B cell (primary cell): ENCODE measurements around the gene HEXIM1.

Source experiments
- EZH2 ChIP-seq: IDR thresholded peaks from 2 replicates; pipeline ENCODE4 v1.6.1; 2012; ENCODE audit warnings: borderline replicate concordance, low read depth, mild to moderate bottlenecking, moderate library complexity, low read length; ENCODE audit not compliant: insufficient read depth, poor library complexity, severe bottlenecking
- TF ChIP-seq, protein P1 (sequence below): fragments of 200-600 bp; IDR thresholded peaks from one replicate; pipeline ENCODE4 v1.8.0; 2022; ENCODE audit warnings: antibody characterized with exemption, mild to moderate bottlenecking

DNA sequence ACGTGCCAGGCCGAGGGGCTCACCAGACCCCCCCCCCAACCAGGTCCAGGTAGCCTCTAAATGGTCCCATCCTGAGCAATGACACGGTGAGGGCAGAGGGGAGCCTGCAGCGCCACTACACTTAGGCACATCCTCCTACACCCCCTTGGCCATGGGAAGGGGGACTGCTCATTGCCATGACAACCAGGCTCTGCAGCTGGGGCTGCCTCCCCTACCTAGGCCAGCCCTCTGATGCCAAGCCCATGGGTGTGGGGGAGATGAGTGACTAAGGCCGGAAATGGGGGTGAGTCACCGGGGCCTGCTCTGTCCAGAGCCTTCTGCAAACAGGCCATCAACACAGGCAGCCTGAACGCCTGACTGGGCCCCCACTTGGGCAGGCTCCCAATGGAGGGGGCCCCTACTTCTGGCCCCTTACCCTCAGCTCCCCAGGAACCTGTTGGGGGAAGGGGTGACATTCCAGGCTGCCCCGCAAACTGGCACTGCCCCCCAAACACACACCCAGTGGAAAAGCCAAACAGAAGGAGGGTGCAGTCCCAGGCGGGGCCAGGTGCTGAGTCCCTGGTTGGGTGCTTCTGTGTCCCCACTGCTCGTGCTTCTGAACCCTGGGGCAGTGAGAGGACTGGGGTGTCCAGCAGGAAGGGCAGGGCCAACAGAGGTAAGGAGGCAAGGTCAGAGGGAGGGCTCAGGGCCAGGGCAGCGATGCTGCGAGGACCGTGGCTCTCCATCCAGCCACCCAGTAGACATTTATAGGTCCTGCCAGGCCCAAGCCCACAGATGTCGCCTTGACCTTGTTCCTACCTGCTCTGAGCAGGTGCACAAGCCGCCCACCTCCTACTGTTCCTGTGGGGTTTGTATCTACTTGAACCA is 24.1 kb upstream of the HEXIM1 start:
- TF ChIP-seq, protein P1, sequence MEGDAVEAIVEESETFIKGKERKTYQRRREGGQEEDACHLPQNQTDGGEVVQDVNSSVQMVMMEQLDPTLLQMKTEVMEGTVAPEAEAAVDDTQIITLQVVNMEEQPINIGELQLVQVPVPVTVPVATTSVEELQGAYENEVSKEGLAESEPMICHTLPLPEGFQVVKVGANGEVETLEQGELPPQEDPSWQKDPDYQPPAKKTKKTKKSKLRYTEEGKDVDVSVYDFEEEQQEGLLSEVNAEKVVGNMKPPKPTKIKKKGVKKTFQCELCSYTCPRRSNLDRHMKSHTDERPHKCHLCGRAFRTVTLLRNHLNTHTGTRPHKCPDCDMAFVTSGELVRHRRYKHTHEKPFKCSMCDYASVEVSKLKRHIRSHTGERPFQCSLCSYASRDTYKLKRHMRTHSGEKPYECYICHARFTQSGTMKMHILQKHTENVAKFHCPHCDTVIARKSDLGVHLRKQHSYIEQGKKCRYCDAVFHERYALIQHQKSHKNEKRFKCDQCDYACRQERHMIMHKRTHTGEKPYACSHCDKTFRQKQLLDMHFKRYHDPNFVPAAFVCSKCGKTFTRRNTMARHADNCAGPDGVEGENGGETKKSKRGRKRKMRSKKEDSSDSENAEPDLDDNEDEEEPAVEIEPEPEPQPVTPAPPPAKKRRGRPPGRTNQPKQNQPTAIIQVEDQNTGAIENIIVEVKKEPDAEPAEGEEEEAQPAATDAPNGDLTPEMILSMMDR: no peak
- no peak for TF ChIP-seq EZH2
